H1 (cell line): ENCODE data around the gene HES4. TPM values are rescaled to one million over a fixed set of nuclear protein-coding genes. Genes with fewer than 3 reads are reported as not detected.

Experiments
- CTCF ChIA-PET: fragments of 300-600 bp; sonication (Branson Sonifier 250); formaldehyde crosslinking; loops from one replicate; lab custom pipeline; 2021; ENCODE audit not compliant: partially characterized antibody; lab: Charles Lee
- POLR2A ChIA-PET: fragments of 300-600 bp; sonication (Branson Sonifier 250); formaldehyde crosslinking; loops from one replicate; lab custom pipeline; 2021; ENCODE audit warnings: inconsistent platforms; ENCODE audit not compliant: partially characterized antibody; lab: Charles Lee
- DNase-seq, 2 experiments: peaks; one replicate each; pipeline versions ENCODE4 v3.0.0 to v3.0.0-alpha.2; 2010 to 2022; ENCODE audit warnings: low spot score in 2 of 2, low read depth in 1 of 2, mixed read lengths in 1 of 2
- FAIRE-seq: peaks from 2 replicates; lab custom pipeline; 2011; peaks lifted over from hg19 to GRCh38; lab: Jason Lieb, UNC
- H2AFZ ChIP-seq: 2 replicates; pipeline ENCODE4 v1.8.1; 2012; ENCODE audit warnings: low read length, inconsistent platforms
- H2AK5ac ChIP-seq: 2 replicates; pipeline ENCODE4 v1.6.1; 2013; ENCODE audit warnings: low read depth, low read length
- H2BK120ac ChIP-seq: replicated peaks from 2 replicates; pipeline ENCODE3; 2013; ENCODE audit warnings: low read depth, low read length, inconsistent platforms
- H2BK12ac ChIP-seq: 2 replicates; pipeline ENCODE4 v1.6.1; 2013; ENCODE audit warnings: low read depth, low read length
- H2BK15ac ChIP-seq: 2 replicates; pipeline ENCODE4 v1.6.1; 2013; ENCODE audit warnings: low read length
- H2BK20ac ChIP-seq: 2 replicates; pipeline ENCODE4 v1.6.1; 2013; ENCODE audit warnings: low read length
- H2BK5ac ChIP-seq: 2 replicates; pipeline ENCODE4 v1.6.1; 2013; ENCODE audit warnings: low read depth, low read length
- H3K14ac ChIP-seq: 2 replicates; pipeline ENCODE4 v1.6.1; 2013; ENCODE audit warnings: inconsistent platforms; ENCODE audit not compliant: insufficient read length
- H3K18ac ChIP-seq: 2 replicates; pipeline ENCODE4 v1.6.1; 2013; ENCODE audit warnings: low read length; ENCODE audit errors: extremely low read depth
- H3K23ac ChIP-seq: 2 replicates; pipeline ENCODE4 v1.6.1; 2013; ENCODE audit warnings: inconsistent platforms; ENCODE audit not compliant: insufficient read length
- H3K23me2 ChIP-seq: 2 replicates; pipeline ENCODE4 v1.6.1; 2013; ENCODE audit warnings: low read depth, low read length
- H3K27ac ChIP-seq: 2 replicates; pipeline ENCODE4 v1.6.1; 2011; ENCODE audit warnings: low read depth, low read length, inconsistent platforms
- H3K27me3 ChIP-seq, 4 experiments: replicated peaks in 1 of 4; 1 replicate in 1 of 4; 2 replicates in 3 of 4; pipeline versions ENCODE4 v1.6.1 to v1.8.1; 2011 to 2013; ENCODE audit warnings: low read length in 3 of 4, mild to moderate bottlenecking in 3 of 4, inconsistent platforms in 2 of 4, mixed read lengths in 2 of 4, moderate library complexity in 1 of 4; ENCODE audit not compliant: control insufficient read depth in 3 of 4, insufficient read depth in 3 of 4; ENCODE audit errors: extremely low read depth in 1 of 4
- H3K36me3 ChIP-seq, 4 experiments: 2 replicates each; pipeline versions ENCODE4 v1.6.1 to v1.8.1; 2011 to 2013; ENCODE audit warnings: mild to moderate bottlenecking in 4 of 4, low read length in 3 of 4, moderate library complexity in 2 of 4, control low read depth in 1 of 4, inconsistent platforms in 1 of 4; ENCODE audit not compliant: insufficient read depth in 4 of 4, control insufficient read depth in 2 of 4
- H3K4ac ChIP-seq: replicated peaks from 2 replicates; pipeline ENCODE3; 2013; ENCODE audit warnings: low read length, low read depth, mixed read lengths, inconsistent platforms; ENCODE audit not compliant: insufficient read length
- H3K4me1 ChIP-seq, 4 experiments: replicated peaks in 1 of 4; 1 replicate in 1 of 4; 2 replicates in 3 of 4; pipeline versions ENCODE4 v1.6.1 to v1.8.1; 2011 to 2013; ENCODE audit warnings: low read length in 3 of 4, inconsistent platforms in 2 of 4, mixed read lengths in 1 of 4; ENCODE audit not compliant: insufficient read depth in 4 of 4, control insufficient read depth in 3 of 4
- H3K4me2 ChIP-seq, 2 experiments: 2 replicates each; pipeline versions ENCODE4 v1.6.1 to v1.8.1; 2011 to 2013; ENCODE audit warnings: low read depth in 2 of 2, low read length in 2 of 2, control low read depth in 1 of 2, inconsistent platforms in 1 of 2, mild to moderate bottlenecking in 1 of 2; ENCODE audit not compliant: insufficient read depth in 1 of 2
- H3K4me3 ChIP-seq, 4 experiments: fragments of 200-600, 300-600 bp in 1 of 4; sonication (generic), shearing (Covaris generic), sonication (Bioruptor Twin) in 1 of 4; 2 replicates each; pipeline versions ENCODE4 v1.5.1 to v1.8.1; 2011 to 2016; ENCODE audit warnings: low read length in 4 of 4, low read depth in 3 of 4, control low read depth in 2 of 4, inconsistent platforms in 2 of 4, mild to moderate bottlenecking in 2 of 4, mixed read lengths in 1 of 4, moderate library complexity in 1 of 4; ENCODE audit not compliant: insufficient read depth in 2 of 4; ENCODE audit errors: extremely low read depth in 1 of 4
- H3K56ac ChIP-seq: replicated peaks from 2 replicates; pipeline ENCODE3; 2013; ENCODE audit warnings: low read depth, mild to moderate bottlenecking, mixed read lengths, low read length, inconsistent platforms; ENCODE audit not compliant: insufficient read length
- H3K79me1 ChIP-seq: 2 replicates; pipeline ENCODE4 v1.6.1; 2013; ENCODE audit warnings: low read depth, low read length, control low read depth
- H3K79me2 ChIP-seq, 2 experiments: 2 replicates each; pipeline versions ENCODE4 v1.6.1 to v1.8.1; 2012 to 2013; ENCODE audit warnings: low read length in 2 of 2, mild to moderate bottlenecking in 2 of 2, inconsistent platforms in 1 of 2; ENCODE audit not compliant: insufficient read depth in 2 of 2, control insufficient read depth in 1 of 2
- H3K9ac ChIP-seq, 4 experiments: replicated peaks in 1 of 4; 1 replicate in 1 of 4; 2 replicates in 3 of 4; pipeline versions ENCODE4 v1.6.1 to v1.8.1; 2011 to 2013; ENCODE audit warnings: low read depth in 3 of 4, low read length in 3 of 4, control low read depth in 2 of 4, mild to moderate bottlenecking in 2 of 4, moderate library complexity in 2 of 4, inconsistent platforms in 1 of 4; ENCODE audit errors: extremely low read depth in 1 of 4
- H3K9me3 ChIP-seq, 2 experiments: 2 replicates each; pipeline versions ENCODE4 v1.6.1 to v1.8.1; 2012 to 2013; ENCODE audit warnings: mild to moderate bottlenecking in 2 of 2, moderate library complexity in 2 of 2, control low read depth in 1 of 2, inconsistent platforms in 1 of 2, low read depth in 1 of 2, low read length in 1 of 2, mixed read lengths in 1 of 2; ENCODE audit not compliant: insufficient read depth in 2 of 2
- H4K20me1 ChIP-seq, 2 experiments: replicated peaks in 1 of 2; 2 replicates each; pipeline versions ENCODE3 to v1.8.1; 2011 to 2013; ENCODE audit warnings: inconsistent platforms in 2 of 2, low read length in 2 of 2, mild to moderate bottlenecking in 1 of 2; ENCODE audit not compliant: insufficient read depth in 2 of 2, control insufficient read depth in 1 of 2
- H4K5ac ChIP-seq: 2 replicates; pipeline ENCODE4 v1.6.1; 2013; ENCODE audit warnings: low read length, low read depth, mixed read lengths, inconsistent platforms; ENCODE audit not compliant: insufficient read length
- H4K8ac ChIP-seq: 2 replicates; pipeline ENCODE4 v1.8.0; 2013; ENCODE audit warnings: mild to moderate bottlenecking, moderate library complexity, low read length, inconsistent platforms; ENCODE audit not compliant: insufficient read depth; ENCODE audit errors: extremely low read depth
- H4K91ac ChIP-seq: replicated peaks from 2 replicates; pipeline ENCODE3; 2013; ENCODE audit warnings: low read length, mixed read lengths, inconsistent platforms; ENCODE audit not compliant: insufficient read length
- ASH2L ChIP-seq: fragments of 200-600, 300-600 bp; sonication (generic); IDR thresholded peaks from one replicate; pipeline ENCODE4 v1.7.1; 2017; ENCODE audit warnings: low read length
- BACH1 ChIP-seq: IDR thresholded peaks from 2 replicates; pipeline ENCODE4 v1.6.1; 2012; ENCODE audit warnings: low read length, improper control_type of control experiment
- SAP30 ChIP-seq: fragments of 300-600 bp; sonication (generic); IDR thresholded peaks from 2 replicates; pipeline ENCODE4 v1.7.1; 2012; ENCODE audit warnings: low read length, moderate library complexity, mild to moderate bottlenecking, inconsistent platforms; ENCODE audit not compliant: insufficient read depth, insufficient replicate concordance
- WGBS, 2 experiments: shearing (Covaris generic) in 1 of 2; methylation state at CpG; one replicate each; pipeline versions ENCODE4 v1.1.6 to v1.1.7; 2013 to 2015; ENCODE audit warnings: low lambda C conversion rate in 2 of 2, mixed read lengths in 2 of 2, inconsistent platforms in 1 of 2, low coverage in 1 of 2, missing lambda C conversion rate in 1 of 2; ENCODE audit not compliant: insufficient replicate concordance in 2 of 2, insufficient coverage in 1 of 2, insufficient read length in 1 of 2; ENCODE audit errors: extremely low coverage in 1 of 2, missing lambda C conversion rate in 1 of 2; 5-methylcytosine and 5-hydroxymethylcytosine counted together
- polyA plus RNA-seq, 7 experiments: library from polyadenylated mRNA; depleted of rRNA in 3 of 7; stranded (reverse) in 5 of 7; unstranded in 2 of 7; fragments of >200 nt in 5 of 7; fragments of 200-250 nt in 2 of 7; gene quantifications; 1 replicate in 5 of 7; 2 replicates in 1 of 7; 4 replicates in 1 of 7; pipeline versions ENCODE4 v1.2.1 to v1.2.3, GENCODE V29; 2011 to 2013; ENCODE audit warnings: missing spikeins in 2 of 7, mixed read lengths in 2 of 7
- total RNA-seq: library from RNA; stranded (reverse); fragmentation: NEBNext Ultra II Directional; extraction: Animal tissue kit (Norgen Biotek cat#: 25700); gene quantifications from 2 replicates; pipeline ENCODE4 v1.2.1, GENCODE V29; 2021

HES4 gene
- total and polyA plus RNA-seq, 2 of the 8 experiments (the other 6 are each of a cell fraction or from before 2014, with no cell fraction given): 2.8 to 3.5 TPM

GRCh38 chr1:1021010-1021919 is 21.4 kb upstream of the HES4 start:
- peaks cover 6 to 7% of the 10 kb centered on the region in 2 experiments for H4K20me1 ChIP-seq
- peaks cover 0 to 20% (median 1%) of the 10 kb centered on the region in 4 experiments; a peak in 3 of 8 replicates for H3K36me3 ChIP-seq

More at GRCh38 chr1:1021010-1021919, 21.4 kb upstream of the HES4 start:
- Histone ChIP-seq H3K4me2 (peak overlapping the region; percentile 70 to 79), H3K14ac (no peak overlapping the region), H3K79me1 (peaks cover 10% of the 10 kb centered on the region), H4K91ac (no peak overlapping the region), H3K9me3 (no peaks in the 10 kb centered on the region), H3K23ac (no peak overlapping the region), H3K4me1 (peaks cover 2 to 47% (median 36%) of the 10 kb centered on the region in 4 experiments), H3K27me3 (no peaks in the 10 kb centered on the region), H4K8ac (no peak overlapping the region; the same call in 1 of the 2 replicates), H3K4ac (peak overlapping the region; percentile 23), H3K9ac (0 out of 7 replicates have a peak overlapping the region, but pooled peaks of 1 of the 4 experiments have one; percentile 1), H2BK20ac (no peak overlapping the region), H3K56ac (peak overlapping the region; percentile 39), H2BK15ac (peak overlapping the region; percentile 88; the same call in 1 of the 2 replicates), H3K23me2 (peaks cover 8% of the 10 kb centered on the region; the same call in 1 of the 2 replicates), H2BK5ac (peak overlapping the region; percentile 66; the same call in 1 of the 2 replicates), H2AFZ (no peak overlapping the region), H2BK120ac (peak overlapping the region; percentile 43), H3K18ac (peak overlapping the region; percentile 68), H3K27ac (no peak overlapping the region), H4K5ac (no peak overlapping the region), H3K4me3 (peak overlapping the region; percentile 49 to 83 (median 64)), H2AK5ac (peak overlapping the region; percentile 82; the same call in 1 of the 2 replicates), H3K79me2 (peaks cover 0 to 13% of the 10 kb centered on the region in 2 experiments; a peak in 1 of 4 replicates), H2BK12ac (peak overlapping the region; percentile 60; the same call in 1 of the 2 replicates)
- no peak for DNase-seq
- 25% methylated on average over 24 of the region's 33 CpGs; no CpG with 5 or more reads in 1 of the 2 experiments for WGBS, 2 experiments
- CTCF ChIA-PET: interaction anchor here (0.7 to 3.0 kb wide), 6 partner anchors 8 to 43 kb away, joined by 3 to 15 read pairs (median 6); partner anchors contain the start of gene ISG15
- POLR2A ChIA-PET: interaction anchor here (0.6 to 14.9 kb wide), 8 partner anchors 13 to 80 kb away, joined by 3 to 245 read pairs (median 4); partner anchors contain the start of gene PERM1
- TF ChIP-seq BACH1 (no peak), SAP30 (no peak), ASH2L (peak; percentile 30)
- no peak for FAIRE-seq
